ENCODE data around the gene COL4A4.
"Not testable (repeated sequence)": the region's sequence is repeated elsewhere in the genome, so short reads cannot be mapped to it uniquely, and the experiment has no call there.

Gene COL4A4

DNA sequence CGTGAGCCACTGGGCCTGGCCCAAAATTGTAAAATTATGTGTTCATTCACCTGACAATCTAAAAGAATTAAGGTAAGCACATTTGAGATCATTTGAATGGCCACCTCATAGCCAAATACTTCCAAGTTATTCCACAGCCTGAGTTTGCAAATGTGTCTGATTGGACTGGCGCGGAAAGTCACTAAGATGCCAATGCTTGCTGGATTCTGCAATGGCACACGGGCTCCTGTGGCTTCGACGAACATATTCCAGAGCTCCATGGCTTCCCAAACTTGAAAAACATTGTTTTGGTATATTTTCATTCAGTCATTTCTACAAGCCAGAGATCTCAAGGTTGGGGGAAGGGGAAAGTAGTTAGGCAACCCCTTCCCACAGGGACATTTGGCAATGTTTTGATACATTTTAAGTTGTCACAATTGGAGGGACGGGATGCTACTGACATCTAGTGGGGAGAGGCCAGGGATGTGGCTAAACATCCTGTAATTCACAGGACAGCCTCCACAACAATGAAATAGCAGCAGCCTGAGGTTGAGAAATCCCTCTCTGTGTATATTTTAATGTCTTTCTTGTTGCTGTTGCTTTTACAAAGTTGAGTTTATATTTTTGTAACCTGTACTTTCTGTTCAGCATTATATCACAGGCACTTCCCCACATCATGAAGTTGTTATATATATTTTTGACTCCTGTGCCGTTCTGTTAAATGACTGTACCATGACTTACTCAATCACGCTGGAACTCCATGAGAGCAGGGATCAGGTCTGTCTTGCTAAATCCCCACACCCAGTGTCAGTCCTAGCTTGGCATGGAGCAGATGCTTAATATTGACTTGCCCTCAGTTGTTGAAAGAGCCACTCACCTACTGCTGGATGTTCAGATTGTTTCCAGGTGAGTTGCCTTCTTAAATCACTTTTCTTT is 56.9 kb downstream of the COL4A4 start:
- peak; percentile 41 for DNase-seq

DNA sequence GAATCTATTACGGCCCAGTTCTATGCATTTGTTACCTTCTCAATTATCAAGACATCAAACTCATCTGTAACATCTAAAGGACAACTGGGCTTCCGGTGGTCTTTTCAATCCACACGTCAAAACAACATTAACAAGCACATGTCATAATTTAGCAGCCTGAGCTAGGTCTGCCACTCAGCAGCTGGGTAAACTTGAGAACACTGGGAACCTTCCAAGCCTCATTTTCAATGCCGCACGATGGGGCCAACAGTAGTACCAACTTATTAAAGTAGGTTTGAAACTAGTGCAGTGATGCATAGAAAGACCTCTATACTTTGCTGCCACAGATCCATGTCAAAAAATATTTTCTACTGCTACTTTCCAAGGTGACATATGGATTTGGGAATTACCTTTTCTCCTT is 60.4 kb downstream of the COL4A4 start:
- DNase-seq = no peak

DNA sequence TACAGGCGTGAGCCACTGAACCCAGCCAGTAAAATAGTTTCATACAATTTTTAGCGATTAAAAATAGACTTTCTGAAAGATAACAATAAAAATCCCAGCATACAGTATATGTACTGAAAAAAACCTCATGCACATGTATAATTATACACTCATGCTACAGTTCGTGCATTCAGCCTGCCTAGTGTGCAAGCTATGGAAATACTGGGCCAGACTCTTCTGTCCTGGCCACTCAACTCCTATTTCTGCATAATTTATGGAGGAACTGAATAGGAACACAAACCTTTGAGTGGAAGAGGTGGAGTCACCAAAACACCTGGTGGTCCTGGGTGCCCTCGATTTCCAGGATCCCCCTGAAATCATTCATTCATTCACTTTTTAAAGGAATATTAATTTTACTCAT is 64.7 kb downstream of the COL4A4 start:
- DNase-seq = no peak

DNA sequence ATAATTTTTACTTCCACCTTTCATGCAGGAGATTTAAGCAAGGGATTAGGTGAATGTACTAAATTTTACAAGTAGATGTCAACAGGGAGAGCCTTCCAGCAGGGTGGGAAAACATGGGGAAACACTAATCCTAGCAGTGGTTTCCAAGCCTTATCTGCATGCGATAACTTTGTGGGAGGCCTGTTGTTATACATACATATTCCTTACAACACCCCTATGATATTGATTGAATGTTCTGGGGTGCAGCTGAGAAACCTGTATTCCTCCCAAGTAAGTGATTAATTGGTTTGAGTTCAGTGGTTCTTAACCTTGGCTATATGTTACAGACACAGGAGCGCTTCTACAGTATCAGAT is 65.9 kb downstream of the COL4A4 start:
- DNase-seq = no peak

DNA sequence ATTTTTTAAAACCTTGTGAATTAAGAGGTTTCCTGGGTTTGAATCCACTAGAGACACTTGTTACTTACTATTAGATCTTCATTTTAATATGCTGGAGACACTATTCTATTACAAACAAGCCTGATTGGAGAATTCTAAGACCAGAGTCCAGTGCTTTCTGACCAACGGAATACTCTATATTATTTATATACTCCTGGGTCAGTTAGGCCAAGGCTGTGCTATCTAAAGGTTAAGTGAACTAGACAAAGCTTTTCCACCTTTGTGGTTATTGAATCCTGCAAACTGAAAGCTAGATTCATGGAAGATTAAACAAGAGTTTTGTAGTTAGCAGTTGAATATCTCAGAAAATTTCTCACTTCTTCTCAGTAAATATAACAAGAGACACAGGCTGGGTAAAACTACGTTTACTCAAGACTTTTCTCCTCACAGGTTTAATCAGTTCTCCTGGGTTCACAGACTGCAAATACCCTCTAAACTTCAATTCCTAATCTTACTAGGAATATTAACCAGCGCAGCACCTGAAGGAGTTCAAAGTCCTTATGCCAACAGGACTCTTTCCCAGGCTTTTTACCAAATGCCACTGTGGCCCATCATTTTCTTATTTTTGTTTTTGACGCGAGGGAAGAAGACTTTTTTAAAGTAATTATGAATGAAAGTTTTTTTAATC is 66.4 kb downstream of the COL4A4 start:
- no peak for DNase-seq

DNA sequence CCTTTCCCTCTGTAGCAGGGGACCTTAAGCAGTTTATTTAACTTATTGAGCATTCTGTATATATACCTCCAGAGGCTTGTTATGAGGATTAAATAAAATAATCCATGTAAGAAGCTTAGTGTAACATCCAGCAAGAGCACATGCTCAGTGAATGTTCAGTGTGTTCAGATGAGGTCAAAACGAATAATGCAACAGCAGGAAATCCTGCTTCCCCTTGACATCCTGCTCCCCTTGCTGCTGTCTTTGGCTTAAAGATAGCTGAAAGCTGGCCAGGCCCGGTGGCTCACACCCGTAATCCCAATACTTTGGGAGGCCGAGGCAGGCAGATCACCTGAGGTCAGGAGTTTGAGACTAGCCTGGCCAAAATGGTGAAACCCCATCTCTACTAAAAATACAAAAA is 68.7 kb downstream of the COL4A4 start:
- no peak for DNase-seq

DNA sequence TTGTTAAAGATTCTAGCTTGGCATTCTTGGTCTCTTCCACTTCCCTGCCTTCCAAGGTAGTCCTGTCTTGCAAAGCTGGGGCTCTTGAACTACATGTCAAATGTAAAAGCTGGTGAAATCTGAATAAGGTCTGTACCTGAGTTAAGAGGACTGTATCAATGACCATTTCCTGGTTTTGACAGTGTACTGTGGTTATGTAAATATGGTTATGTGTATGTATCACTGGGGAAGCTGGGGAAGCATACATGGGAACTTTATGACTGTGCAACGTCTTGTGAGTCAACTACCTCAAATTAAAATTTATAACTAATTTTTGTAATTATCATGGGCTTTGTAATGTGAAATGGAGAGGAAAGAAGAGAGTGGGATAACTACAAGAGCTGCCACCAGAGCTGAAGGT is 81.7 kb downstream of the COL4A4 start:
- DNase-seq = peak; percentile 2

DNA sequence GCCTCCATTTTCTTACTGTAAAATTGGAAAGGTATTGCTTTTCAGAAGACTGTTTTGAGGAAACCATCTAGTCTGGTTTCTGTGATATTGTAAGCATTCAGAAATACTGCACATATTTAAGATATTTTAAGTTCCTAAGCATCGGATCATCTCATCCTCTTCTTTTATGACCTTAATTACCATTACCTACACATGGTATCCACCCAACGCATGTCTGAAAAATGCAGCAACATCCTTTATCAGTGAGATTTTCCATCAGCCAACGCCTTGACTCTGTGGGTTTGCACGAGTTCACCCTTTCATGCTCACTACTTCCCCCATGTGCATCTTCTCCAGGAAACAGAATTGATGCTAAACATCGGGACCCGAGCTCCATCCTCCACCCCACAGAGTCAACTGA is 84.3 kb downstream of the COL4A4 start:
- no peak for DNase-seq

DNA sequence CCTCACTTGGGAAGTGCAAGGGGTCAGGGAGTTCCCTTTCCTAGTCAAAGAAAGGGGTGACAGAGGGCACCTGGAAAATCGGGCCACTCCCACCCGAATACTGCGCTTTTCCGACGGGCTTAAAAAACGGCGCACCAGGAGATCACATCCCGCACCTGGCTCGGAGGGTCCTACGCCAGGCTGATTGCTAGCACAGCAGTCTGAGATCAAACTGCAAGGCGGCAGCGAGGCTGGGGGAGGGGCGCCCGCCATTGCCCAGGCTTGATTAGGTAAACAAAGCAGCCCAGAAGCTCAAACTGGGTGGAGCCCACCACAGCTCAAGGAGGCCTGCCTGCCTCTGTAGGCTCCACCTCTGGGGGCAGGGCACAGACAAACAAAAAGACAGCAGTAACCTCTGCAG is 98.9 kb downstream of the COL4A4 start:
- not testable (repeated sequence) for DNase-seq

DNA sequence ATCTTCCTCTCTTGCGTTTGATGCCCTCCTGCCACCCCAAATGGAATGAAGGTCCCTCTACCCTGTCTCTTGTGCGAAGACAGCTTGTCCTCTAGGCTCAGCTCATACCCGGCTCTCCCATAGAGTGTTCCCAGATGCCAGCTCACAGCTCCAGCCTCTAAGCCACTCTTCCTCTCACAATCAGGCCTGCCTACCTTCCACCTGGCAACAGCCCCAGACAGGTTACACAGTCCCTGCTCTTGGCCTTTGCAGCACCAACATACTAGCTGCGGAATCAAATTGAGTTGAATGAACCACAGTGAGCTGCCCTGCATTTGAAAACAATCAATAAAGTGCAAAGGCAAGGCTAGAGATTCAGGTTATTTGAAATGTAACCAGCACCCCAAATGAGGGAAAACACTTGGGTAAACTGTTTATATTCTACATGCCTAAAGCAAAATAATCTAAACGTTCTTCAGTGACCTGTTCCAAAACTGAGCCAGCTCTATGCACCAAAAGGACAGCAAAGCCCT is 105.1 kb downstream of the COL4A4 start:
- no peak for DNase-seq

DNA sequence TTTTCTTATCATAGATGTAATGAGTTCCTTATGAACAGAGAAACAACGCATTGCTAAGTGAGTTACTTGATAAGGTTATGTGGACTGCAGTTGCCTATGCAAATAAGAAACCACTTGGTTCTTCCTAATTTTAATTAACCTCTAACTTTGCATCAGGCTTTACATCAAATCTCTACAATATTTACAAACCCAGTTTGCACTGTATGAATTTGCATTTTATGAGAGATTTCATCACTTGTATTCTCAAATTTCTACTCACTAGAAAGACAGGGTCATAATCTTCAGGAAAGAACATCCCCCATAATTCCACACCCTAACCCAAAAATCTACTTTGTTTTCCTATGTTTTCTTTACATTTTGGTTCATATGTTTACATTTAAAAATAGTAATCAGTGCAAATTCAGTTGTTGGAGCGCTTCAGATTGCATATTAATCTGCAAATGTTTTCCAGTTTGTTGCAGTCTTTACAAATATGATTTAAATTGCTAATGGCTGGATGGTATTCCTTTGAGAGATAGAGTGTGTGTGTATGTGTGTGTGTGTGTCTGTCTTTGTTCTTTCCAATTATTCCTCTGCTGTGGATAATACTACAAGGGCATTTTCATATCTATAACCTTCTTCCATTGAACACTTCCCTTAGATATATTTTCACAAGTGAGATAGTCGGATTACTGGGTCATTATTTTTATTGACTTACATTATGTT is 106.1 kb downstream of the COL4A4 start:
- no peak for DNase-seq

DNA sequence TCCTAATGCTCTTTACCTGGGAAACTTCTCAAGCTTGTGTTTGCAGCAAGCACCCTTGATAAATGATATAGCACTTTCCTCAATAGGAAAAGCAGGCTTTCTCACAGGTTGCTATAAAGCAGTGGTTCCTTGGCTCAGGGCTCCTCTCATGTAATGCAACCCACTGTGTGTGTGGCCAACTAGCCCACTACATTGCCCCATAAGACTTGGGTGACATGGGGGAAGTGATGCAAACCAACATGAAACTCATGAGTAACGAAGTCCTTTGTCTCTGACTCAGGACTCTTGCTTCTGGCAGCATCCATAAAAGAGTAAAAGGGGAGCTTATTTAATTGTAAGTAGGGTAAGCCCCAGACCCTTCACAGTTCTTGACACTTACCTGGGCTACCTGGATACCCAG is 106.9 kb downstream of the COL4A4 start:
- DNase-seq = no peak

DNA sequence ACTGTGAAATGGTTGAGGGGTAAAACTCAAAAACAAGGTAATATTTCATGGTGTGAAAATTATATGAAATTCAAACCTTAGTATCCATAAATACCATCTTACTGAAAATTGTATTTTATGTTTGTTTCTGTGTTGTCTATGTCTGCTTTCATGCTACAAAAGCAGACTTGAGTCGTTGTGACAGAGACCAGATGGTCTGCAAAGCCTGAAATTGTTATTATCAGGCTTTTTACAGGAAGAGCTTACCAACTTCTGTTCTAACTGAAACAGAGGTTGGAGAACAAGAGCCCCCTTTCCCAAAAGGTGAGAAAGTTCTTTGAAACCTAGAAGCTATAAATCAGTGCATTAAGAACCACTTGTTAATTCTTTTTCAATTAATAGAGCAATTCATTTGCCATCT is 110.0 kb downstream of the COL4A4 start:
- no peak for DNase-seq

DNA sequence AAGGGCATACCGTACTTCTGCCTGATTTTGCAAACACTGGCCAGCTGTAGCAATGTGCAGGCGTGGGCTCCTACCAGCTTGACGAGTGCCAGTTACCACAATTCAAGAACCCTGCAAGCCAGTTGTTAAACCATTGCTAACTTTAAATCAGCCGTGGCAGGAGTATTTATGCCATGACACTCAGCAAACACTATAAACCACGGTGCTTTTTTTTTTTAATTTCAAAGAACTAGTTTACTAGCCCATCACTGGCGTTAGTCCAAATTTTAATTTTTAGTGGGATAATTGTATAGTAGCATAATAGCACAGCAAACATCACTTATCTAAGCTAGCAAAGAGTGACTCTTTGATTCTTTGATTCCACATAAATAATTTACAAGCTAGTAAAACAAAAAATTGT is 111.1 kb downstream of the COL4A4 start:
- no peak for DNase-seq

DNA sequence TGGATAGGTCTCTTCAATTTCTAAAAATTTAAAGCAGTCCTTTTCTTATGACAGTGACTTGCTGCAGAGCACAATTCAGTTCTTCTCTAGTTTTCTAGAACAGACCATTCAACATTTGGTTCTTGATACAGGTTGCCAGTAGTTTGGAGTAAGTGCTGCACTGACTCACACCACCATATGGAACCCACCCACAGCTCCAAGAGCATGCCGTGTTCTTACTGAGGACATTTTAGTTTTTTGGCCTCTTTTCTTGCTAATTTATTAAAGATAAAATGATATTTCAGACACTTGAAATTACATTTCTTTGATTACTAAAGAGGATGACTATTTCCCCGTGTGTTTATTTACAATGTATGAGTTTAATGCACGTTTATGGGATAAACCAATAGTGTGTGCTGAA is 120.0 kb downstream of the COL4A4 start:
- no peak for DNase-seq

DNA sequence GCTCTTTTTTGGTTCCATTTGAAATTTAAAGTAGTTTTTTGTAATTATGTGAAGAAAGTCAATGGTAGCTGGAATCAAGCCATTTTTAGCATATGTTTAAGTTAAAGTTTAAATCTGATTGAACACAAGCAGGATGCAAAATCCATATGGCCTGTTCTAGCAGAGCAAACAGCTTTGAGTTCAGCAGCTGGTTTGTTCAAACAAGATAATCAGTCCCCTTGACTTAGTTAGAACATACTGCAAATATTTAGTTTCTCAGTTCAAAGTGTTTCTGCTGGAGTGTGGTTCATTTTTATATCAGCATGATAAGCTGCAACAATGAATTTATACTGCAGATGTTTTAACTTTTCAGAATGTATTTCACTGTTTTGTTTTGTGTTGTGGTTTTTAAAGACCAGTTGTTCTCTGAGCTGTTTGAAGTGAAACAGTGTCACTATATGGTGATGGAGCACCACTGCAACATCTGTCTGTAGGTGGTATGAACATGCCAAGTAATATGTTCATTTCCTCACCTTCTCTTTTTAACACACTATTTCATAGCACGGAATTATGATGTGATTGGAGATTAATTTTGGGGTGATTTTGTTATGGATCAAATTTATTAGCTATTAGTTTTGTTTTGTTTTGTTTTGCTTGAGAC is 125.3 kb downstream of the COL4A4 start:
- no peak for DNase-seq

DNA sequence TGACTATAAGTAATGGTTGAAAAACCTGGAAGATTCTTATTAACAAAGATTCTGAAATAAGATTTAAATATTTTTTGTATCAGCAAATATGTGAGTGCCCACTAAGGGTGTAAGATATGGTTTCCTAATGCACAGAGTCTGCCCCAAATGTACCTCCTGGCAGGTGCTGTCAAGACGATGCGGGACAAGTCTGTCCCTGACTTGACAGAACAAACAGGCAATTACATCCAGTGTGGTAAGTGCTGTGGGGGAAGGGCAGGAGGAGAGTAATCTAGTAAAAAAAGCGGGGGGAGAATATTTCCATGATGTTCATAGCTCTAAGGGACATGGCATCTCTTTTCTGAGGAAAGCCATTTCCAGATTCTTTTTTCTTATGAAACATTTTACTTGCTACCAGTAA is 127.5 kb downstream of the COL4A4 start:
- DNase-seq = no peak

DNA sequence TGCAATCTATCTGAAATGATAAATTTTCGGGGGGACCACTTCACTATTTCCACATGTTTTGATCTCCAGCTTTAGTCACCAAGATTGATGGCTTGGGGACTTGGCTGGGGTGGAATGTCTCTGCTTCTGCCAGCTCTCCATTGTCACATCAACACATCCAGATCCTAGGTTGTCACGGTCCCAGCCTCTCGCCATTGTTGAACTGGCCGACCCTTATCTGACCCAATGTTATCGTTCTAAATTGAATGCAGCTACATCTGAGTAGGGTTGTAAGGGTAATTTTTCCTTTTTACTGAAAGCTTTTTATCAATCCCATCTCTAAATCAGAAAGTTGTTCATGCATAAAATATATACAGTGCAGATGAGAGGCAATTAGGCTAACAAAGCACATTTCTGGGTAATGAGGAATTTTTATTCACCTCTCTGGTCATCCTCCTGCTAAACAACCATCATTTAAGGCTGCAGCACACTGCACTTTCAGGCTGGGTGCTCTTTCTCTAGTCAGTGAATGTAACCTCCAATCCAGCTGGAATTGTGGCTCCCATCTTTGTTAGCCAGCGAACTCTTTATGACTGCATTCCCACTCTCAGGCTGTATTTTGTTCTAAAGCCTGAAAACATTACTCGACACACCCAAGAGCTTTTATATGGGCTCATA is 128.2 kb downstream of the COL4A4 start:
- DNase-seq = no peak

DNA sequence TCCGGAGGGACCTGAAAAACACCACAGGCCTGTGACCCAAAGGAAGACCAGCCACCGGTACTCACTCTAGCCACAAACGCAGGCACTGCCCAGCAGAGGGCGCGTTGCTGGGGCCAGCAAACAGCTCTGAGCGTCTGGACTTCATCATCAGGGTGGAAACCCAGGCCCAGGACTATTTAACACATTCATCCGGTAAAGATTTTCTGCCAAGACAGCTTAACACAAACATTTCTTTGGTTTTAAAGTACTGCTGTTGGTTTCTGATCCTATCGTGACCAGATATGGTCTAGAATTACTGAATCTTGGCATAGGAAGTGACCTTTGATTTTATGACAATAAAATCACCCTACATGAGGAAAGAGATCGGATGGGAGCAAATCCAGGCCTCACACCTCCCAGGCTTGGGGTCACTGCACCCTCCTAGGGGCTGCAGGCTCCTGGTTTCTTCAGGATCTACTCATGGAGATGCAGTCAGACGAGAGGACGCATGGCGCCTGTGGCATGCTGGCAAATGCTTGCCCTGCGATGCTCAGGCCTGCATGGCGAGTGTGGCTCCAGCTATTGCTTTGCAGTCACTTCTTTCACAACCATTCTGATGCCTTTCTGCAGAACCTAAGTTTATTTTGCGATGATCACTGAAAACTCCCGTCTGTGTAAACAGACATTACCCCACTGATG is 130.4 kb downstream of the COL4A4 start:
- peak; percentile 28 for DNase-seq

DNA sequence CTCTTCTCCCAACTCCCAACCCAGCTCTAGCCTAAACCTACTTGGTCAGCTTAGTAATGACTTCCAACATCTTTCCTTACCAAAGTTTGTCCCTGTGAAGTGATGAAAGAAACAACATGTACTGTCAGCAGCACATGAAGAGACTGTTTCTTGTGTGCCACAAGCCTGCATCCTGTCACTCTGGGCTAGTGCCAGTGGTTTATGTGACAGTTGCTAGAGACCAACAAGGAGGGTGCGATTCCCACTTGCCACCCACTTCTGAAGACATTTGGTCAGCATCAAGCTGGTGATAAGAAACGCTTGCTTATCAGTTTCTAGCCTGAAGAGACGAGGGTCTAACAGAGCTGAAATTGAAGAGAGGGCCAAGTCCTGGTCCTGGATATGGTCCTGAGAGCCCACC is 132.6 kb downstream of the COL4A4 start:
- DNase-seq = no peak

DNA sequence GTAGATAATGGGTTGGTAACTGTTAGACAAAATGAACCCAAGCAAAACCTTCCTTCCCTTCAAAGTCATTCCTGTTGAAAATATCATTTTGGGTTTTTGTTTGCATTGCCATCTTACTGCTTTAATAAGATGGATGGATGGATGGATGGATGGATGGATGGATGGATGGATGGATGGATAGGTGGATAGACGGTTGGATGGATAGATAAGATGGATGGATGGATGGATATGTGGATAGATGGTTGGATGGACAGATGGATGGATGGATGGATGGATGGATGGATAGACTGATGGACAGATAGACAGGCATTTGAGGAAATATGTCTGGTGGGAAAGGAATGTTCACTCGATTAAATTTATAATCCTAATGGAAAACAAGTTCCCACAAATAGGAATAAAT is 133.2 kb downstream of the COL4A4 start:
- no peak for DNase-seq

Measured in activated CD4-positive, alpha-beta T cell treated with anti-CD3 and anti-CD28 coated beads, Interleukin-2, amount 50 U/mL, for 16 hours (primary cell).